AG04450 (cell line): ENCODE data around the gene TUBGCP2. TPM values are rescaled to one million over a fixed set of nuclear protein-coding genes. Genes with fewer than 3 reads are reported as not detected.

Experiments
- CTCF ChIA-PET: fragments of 300-600, 350-600 bp; formaldehyde crosslinking; extraction: SDS; loops from one replicate; lab custom pipeline; 2022; ENCODE audit warnings: antibody characterized with exemption, inconsistent platforms; lab: Charles Lee
- POLR2A ChIA-PET: fragments of 350-600 bp; formaldehyde crosslinking; extraction: SDS; loops from one replicate; lab custom pipeline; 2021; ENCODE audit warnings: antibody characterized with exemption, inconsistent platforms; lab: Yijun Ruan, JAX
- DNase-seq: peaks from one replicate; pipeline ENCODE4 v3.0.0-alpha.2; 2011; ENCODE audit warnings: low read depth, low spot score
- H3K27ac ChIP-seq: one replicate; pipeline ENCODE4 v1.5.1; 2012; ENCODE audit warnings: low read depth, low read length, control low read depth
- H3K27me3 ChIP-seq: one replicate; pipeline ENCODE4 v1.6.0; 2012; ENCODE audit warnings: low read length; ENCODE audit not compliant: control insufficient read depth, insufficient read depth
- H3K4me3 ChIP-seq: 2 replicates; pipeline ENCODE4 v1.5.1; 2011; ENCODE audit warnings: mild to moderate bottlenecking, low read depth, low read length, control low read depth
- H3K9me3 ChIP-seq: 2 replicates; pipeline ENCODE4 v1.5.1; 2012; ENCODE audit warnings: low read length; ENCODE audit not compliant: control insufficient read depth, insufficient read depth
- polyA plus RNA-seq: library from polyadenylated mRNA; depleted of rRNA; stranded (reverse); fragments of >200 nt; gene quantifications from 2 replicates; pipeline ENCODE4 v1.2.3, GENCODE V29; 2011
- TF ChIP-seq, protein P1 (sequence below): IDR thresholded peaks from 2 replicates; pipeline ENCODE4 v1.5.1; 2011; ENCODE audit warnings: low read depth, low read length, control low read depth, inconsistent platforms

The TUBGCP2 gene
- polyA plus RNA-seq, 1 experiment: 40.0 TPM

DNA sequence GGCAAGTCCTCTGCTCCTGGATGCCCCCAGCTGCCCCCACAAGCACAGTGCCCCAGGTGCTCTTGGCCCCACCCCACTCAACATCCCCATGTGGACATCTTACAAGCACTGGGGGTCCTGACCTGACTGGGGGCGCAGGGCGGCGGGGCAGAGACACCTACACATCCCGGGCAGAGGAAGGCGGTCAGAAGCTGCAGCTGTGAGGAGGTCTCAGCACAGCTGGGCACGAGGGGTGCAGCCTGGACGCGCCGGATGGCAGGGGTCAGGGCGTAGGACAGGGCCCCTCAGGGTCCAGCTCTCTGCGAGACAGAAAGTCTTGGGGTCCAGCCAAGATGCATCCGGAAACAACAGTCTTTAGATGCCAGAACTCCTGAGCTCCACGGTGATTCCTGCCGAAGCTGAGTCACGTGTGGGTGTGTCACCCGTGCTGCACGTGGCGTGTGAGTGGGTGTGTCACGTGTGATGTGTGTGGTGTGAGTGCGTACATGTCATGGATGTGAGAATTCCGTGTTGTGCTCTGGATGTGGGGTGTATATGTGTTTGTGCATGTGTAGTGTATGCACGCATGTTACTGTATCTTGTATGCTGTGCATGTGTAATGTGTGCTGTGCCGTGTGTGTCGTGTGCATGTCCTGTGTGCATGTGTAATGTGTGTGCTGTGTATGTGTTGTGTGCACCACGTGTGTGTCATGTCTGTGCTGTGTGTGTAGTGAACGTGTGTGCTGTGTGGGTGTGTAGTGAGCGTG, 65.9 kb downstream of the TUBGCP2 start:
- H3K9me3 ChIP-seq: no peaks in the 10 kb centered on the region; the same call in 1 of the 2 replicates
- ChIA-PET CTCF (no interaction called here), POLR2A (no interaction called here)
- no peak overlapping the region for H3K4me3 ChIP-seq
- TF ChIP-seq, protein P1, sequence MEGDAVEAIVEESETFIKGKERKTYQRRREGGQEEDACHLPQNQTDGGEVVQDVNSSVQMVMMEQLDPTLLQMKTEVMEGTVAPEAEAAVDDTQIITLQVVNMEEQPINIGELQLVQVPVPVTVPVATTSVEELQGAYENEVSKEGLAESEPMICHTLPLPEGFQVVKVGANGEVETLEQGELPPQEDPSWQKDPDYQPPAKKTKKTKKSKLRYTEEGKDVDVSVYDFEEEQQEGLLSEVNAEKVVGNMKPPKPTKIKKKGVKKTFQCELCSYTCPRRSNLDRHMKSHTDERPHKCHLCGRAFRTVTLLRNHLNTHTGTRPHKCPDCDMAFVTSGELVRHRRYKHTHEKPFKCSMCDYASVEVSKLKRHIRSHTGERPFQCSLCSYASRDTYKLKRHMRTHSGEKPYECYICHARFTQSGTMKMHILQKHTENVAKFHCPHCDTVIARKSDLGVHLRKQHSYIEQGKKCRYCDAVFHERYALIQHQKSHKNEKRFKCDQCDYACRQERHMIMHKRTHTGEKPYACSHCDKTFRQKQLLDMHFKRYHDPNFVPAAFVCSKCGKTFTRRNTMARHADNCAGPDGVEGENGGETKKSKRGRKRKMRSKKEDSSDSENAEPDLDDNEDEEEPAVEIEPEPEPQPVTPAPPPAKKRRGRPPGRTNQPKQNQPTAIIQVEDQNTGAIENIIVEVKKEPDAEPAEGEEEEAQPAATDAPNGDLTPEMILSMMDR: no peak
- H3K27ac ChIP-seq: no peak overlapping the region
- peaks cover 33% of the 10 kb centered on the region for H3K27me3 ChIP-seq
- DNase-seq: no peak

DNA sequence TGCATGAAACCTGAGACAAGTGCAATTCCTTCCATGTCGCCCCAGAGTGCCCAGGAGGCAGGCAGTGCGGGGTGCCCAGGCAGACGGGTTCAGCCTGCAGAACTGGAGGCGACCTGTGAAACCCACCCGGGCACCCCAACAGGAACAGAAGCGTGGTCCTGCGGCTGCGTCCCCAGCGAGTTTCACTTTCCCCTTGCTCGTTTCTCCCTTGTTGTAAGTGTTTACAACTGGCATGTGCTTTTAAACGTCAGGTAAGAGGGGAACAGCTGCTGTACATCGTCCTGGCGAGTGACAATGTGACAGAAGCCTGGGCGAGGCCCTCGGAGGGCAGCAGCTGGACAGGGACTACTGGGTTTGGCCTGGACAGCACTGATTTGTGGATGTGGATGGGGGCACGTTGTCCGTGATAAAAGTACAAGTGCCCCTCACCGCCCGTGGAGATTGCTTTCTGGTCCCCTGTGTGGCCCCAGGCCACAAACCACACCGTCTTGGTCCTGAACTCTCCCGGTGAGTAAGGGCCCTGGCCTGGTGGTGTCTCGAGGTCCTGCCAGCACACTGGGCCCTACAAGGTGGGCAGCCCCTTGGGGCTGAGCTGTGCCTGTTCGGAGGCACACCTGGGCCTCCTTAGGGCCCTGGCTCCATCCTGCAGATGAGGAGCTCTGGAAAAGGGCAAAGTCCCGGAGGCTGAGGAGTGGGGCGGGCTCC, 67.0 kb downstream of the TUBGCP2 start:
- CTCF ChIA-PET: no interaction called here
- Histone ChIP-seq H3K27ac (no peak overlapping the region), H3K27me3 (peaks cover 42% of the 10 kb centered on the region), H3K4me3 (no peak overlapping the region), H3K9me3 (no peaks in the 10 kb centered on the region; the same call in 1 of the 2 replicates)
- DNase-seq: no peak
- TF ChIP-seq, protein P1: no peak
- POLR2A ChIA-PET: no interaction called here

DNA sequence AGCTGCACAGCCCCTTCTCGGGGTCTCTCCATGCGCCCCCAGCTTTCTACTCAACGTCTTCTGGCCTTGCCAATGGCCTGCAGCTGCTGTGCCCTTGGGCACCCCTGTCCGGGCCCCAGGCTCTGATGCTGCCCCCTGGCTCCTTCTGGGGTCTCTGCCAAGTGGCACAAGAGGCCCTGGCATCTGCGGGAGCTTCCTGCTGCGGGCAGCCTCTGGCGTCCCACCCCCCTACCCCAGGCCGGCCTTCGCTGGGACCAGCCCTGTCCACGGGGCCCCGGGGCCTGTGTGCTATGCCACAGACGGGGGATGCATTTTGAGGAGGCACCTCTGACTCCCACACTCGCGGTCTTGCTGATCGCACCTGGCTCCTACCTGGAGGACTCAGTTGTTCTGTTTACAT, 68.7 kb downstream of the TUBGCP2 start:
- ChIA-PET CTCF (no interaction called here), POLR2A (no interaction called here)
- H3K27me3 ChIP-seq: peaks cover 55% of the 10 kb centered on the region

DNA sequence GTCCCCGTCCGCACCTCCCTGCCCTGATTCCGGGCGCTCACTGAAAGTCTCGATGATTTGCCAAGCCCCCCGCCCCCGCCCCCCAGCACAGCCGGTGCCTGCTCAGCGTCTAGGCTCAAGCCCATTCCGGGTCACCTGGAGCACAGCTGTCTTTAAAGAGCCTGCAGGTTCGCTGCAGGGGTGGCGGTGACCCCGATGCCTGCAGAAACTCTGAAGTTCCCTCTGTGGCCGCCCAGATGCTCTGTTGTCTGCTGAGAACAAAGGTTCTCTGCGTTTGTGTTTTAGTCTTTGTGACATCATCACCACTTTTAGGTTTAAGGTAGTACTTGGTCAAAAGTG, 70.2 kb downstream of the TUBGCP2 start:
- Histone ChIP-seq H3K4me3 (no peak overlapping the region), H3K27me3 (peaks cover 61% of the 10 kb centered on the region), H3K9me3 (peaks cover 3% of the 10 kb centered on the region; the same call in 1 of the 2 replicates), H3K27ac (no peak overlapping the region)
- TF ChIP-seq, protein P1: no peak
- no peak for DNase-seq
- ChIA-PET POLR2A (no interaction called here), CTCF (no interaction called here)

More for the DNA sequence above, 68.7 kb downstream of the TUBGCP2 start:
- H3K4me3 ChIP-seq: no peak overlapping the region
- DNase-seq: no peak
- peaks cover 3% of the 10 kb centered on the region; the same call in 1 of the 2 replicates for H3K9me3 ChIP-seq
- TF ChIP-seq, protein P1: no peak
- no peak overlapping the region for H3K27ac ChIP-seq
